Measurements from ENCODE around the gene LCN15. TPM values are rescaled to one million over a fixed set of nuclear protein-coding genes. Genes with fewer than 3 reads are reported as not detected.
"Not testable (repeated sequence)": the region's sequence is repeated elsewhere in the genome, so short reads cannot be mapped to it uniquely, and the experiment has no call there.

Gene LCN15
- total and polyA plus RNA-seq, 4 donors = not detected

DNA sequence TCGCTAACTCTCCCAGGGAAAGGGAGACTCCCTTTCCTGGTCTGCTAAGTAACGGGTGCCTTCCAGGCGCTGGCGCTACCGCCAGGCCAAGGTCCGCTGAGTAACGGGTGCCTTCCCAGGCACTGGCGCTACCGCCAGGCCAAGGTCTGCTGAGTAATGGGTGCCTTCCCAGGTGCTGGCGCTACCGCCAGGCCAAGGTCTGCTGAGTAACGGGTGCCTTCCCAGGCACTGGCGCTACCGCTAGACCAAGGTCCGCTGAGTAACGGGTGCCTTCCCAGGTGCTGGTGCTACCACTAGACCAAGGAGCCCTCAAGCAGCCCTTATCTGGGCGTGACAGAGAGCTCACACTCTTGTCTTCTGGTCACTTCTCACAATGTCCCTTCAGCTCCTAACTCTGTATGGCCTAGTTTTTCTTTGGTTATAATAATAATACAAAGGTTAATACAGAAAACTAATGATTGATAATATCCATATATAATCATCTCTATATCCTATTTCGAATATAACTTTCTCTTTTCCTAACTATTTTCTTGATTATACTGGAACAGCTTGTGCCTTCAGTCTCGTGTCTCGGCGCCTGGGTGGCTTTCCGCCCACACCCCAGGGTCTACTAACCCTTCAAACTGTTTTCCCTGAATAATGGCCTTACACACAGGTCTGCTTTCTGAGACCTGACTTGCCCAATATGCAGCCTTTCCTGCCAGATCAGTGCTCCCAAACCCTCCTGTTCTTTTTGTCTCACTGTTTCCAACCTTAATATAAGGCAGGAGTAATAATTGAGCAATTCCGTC, 21.4 kb upstream of the LCN15 start:
- H3K27me3 ChIP-seq (ENCODE audit: control insufficient read depth in 4 of 4, insufficient read depth in 4 of 4, low read length in 3 of 4); H3K27ac ChIP-seq (ENCODE audit: low read depth in 1 of 2, low read length in 2 of 2); H3K9ac ChIP-seq (ENCODE audit: low read depth in 1 of 2, low read length in 2 of 2); DNase-seq (ENCODE audit: low spot score); H3K9me3 ChIP-seq (ENCODE audit: control insufficient read depth in 4 of 4, low read length in 3 of 4); H3K36me3 ChIP-seq (ENCODE audit: control insufficient read depth in 4 of 4, insufficient read depth in 3 of 4, low read depth in 1 of 4, low read length in 3 of 4); H3K4me3 ChIP-seq (ENCODE audit: low read depth in 1 of 3, low read length in 3 of 3): not testable (repeated sequence)
- WGBS = 69% methylated on average over 23 of the region's 23 CpGs
- TF ChIP-seq HNF4A (conservative IDR thresholded peaks at IDR 0.05) = peak; percentile 35 to 62
- H3K4me1 ChIP-seq (ENCODE audit: control insufficient read depth in 4 of 4, insufficient read depth in 4 of 4, low read length in 3 of 4) = peaks cover 0 to 46% (median 41%) of the 10 kb centered on the region in 4 donors

DNA sequence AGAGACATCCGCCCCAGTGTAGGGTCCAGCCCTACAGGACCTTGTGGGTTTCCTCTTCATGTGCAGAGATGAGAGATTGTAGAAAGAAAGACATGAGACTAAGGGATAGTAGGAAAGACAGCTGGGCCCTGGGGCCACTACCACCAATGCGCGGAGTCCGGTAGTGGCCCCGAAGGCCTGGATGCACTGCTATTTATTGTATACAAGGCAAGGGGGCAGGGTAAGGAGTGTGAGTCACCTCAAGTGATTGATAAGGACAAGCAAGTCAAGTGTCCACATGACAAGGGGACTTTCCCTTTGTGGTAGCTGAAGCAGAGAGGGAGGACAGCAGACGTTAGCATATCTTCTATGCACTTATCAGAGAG, 20.7 kb upstream of the LCN15 start:
- no peak overlapping the region for H3K9ac ChIP-seq (ENCODE audit: low read depth in 1 of 2, low read length in 2 of 2)
- no peak overlapping the region for H3K4me3 ChIP-seq (ENCODE audit: low read depth in 1 of 3, low read length in 3 of 3)
- no peaks in the 10 kb centered on the region for H3K9me3 ChIP-seq (ENCODE audit: control insufficient read depth in 4 of 4, low read length in 3 of 4)
- WGBS = 90% methylated on average over 6 of the region's 6 CpGs
- no peaks in the 10 kb centered on the region for H3K36me3 ChIP-seq (ENCODE audit: control insufficient read depth in 4 of 4, insufficient read depth in 3 of 4, low read depth in 1 of 4, low read length in 3 of 4)
- no peak for DNase-seq (ENCODE audit: low spot score)
- peaks cover 0 to 40% (median 34%) of the 10 kb centered on the region in 4 donors for H3K4me1 ChIP-seq (ENCODE audit: control insufficient read depth in 4 of 4, insufficient read depth in 4 of 4, low read length in 3 of 4)
- H3K27ac ChIP-seq (ENCODE audit: low read depth in 1 of 2, low read length in 2 of 2) = no peak overlapping the region
- H3K27me3 ChIP-seq (ENCODE audit: control insufficient read depth in 4 of 4, insufficient read depth in 4 of 4, low read length in 3 of 4) = no peaks in the 10 kb centered on the region
- TF ChIP-seq EGR1 (IDR thresholded peaks at IDR 0.05; ENCODE audit: low read depth in 2 of 2) (no peak), HNF4A (conservative IDR thresholded peaks at IDR 0.05) (no peak), FOXA1 (IDR thresholded peaks at IDR 0.05) (no peak), MAX (IDR thresholded peaks at IDR 0.05) (no peak), YY1 (IDR thresholded peaks at IDR 0.05) (no peak), GABPA (IDR thresholded peaks at IDR 0.05 in 1 of 2, conservative IDR thresholded peaks at IDR 0.05 in 1 of 2) (no peak), CTCF (IDR thresholded peaks at IDR 0.05; ENCODE audit: low read depth, low read length, missing input control) (no peak), JUND (IDR thresholded peaks at IDR 0.05) (no peak), HNF4G (IDR thresholded peaks at IDR 0.05) (no peak), RXRA (IDR thresholded peaks at IDR 0.05) (no peak), SP1 (IDR thresholded peaks at IDR 0.05) (no peak), RAD21 (IDR thresholded peaks at IDR 0.05) (no peak), ZBTB33 (IDR thresholded peaks at IDR 0.05) (no peak), ATF3 (IDR thresholded peaks at IDR 0.05) (no peak)
- TF ChIP-seq, protein P1, sequence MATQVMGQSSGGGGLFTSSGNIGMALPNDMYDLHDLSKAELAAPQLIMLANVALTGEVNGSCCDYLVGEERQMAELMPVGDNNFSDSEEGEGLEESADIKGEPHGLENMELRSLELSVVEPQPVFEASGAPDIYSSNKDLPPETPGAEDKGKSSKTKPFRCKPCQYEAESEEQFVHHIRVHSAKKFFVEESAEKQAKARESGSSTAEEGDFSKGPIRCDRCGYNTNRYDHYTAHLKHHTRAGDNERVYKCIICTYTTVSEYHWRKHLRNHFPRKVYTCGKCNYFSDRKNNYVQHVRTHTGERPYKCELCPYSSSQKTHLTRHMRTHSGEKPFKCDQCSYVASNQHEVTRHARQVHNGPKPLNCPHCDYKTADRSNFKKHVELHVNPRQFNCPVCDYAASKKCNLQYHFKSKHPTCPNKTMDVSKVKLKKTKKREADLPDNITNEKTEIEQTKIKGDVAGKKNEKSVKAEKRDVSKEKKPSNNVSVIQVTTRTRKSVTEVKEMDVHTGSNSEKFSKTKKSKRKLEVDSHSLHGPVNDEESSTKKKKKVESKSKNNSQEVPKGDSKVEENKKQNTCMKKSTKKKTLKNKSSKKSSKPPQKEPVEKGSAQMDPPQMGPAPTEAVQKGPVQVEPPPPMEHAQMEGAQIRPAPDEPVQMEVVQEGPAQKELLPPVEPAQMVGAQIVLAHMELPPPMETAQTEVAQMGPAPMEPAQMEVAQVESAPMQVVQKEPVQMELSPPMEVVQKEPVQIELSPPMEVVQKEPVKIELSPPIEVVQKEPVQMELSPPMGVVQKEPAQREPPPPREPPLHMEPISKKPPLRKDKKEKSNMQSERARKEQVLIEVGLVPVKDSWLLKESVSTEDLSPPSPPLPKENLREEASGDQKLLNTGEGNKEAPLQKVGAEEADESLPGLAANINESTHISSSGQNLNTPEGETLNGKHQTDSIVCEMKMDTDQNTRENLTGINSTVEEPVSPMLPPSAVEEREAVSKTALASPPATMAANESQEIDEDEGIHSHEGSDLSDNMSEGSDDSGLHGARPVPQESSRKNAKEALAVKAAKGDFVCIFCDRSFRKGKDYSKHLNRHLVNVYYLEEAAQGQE (IDR thresholded peaks at IDR 0.05) = no peak

Data from liver (tissue), 9 donors.